Stimulated activated CD8-positive, alpha-beta memory T cell treated with anti-CD3 and anti-CD28 coated beads, Interleukin-4, amount 100 ng/mL, for 24 hours (primary cell): ENCODE results near the gene HS3ST2.
"Not testable (repeated sequence)": the region's sequence is repeated elsewhere in the genome, so short reads cannot be mapped to it uniquely, and the experiment has no call there.

Experiments used
- DNase-seq: peaks from one replicate; pipeline ENCODE4 v3.0.0-alpha.2; 2020; ENCODE audit warnings: low read depth

HS3ST2 gene

GRCh38 chr16:22878955-22879354 is 65.0 kb downstream of the HS3ST2 start:
- no peak for DNase-seq

- no peak for DNase-seq
Observed at GRCh38 chr16:22879466-22879865, 65.5 kb downstream of the HS3ST2 start.

- no peak for DNase-seq
Observed at GRCh38 chr16:22882981-22883380, 69.0 kb downstream of the HS3ST2 start.

- no peak for DNase-seq
Observed at GRCh38 chr16:22885951-22886350, 72.0 kb downstream of the HS3ST2 start.

GRCh38 chr16:22886927-22887326 is 73.0 kb downstream of the HS3ST2 start:
- DNase-seq: no peak

GRCh38 chr16:22887445-22887844 is 73.5 kb downstream of the HS3ST2 start:
- DNase-seq: no peak

GRCh38 chr16:22888791-22889190 is 74.8 kb downstream of the HS3ST2 start:
- no peak for DNase-seq

- no peak for DNase-seq
Observed at GRCh38 chr16:22890976-22891375, 77.0 kb downstream of the HS3ST2 start.

- DNase-seq: no peak
Observed at GRCh38 chr16:22897184-22897583, 83.2 kb downstream of the HS3ST2 start.

- DNase-seq: no peak
Observed at GRCh38 chr16:22898131-22898530, 84.2 kb downstream of the HS3ST2 start.

- peak; percentile 39 for DNase-seq
Observed at GRCh38 chr16:22898874-22899348, 84.9 kb downstream of the HS3ST2 start.

- DNase-seq: not testable (repeated sequence)
Observed at GRCh38 chr16:22899567-22899966, 85.6 kb downstream of the HS3ST2 start.

GRCh38 chr16:22900863-22901262 is 86.9 kb downstream of the HS3ST2 start:
- no peak for DNase-seq

- no peak for DNase-seq
Observed at GRCh38 chr16:22901563-22901962, 87.6 kb downstream of the HS3ST2 start.

- no peak for DNase-seq
Observed at GRCh38 chr16:22903716-22904115, 89.8 kb downstream of the HS3ST2 start.

GRCh38 chr16:22912654-22913053 is 98.7 kb downstream of the HS3ST2 start:
- DNase-seq: no peak

- no peak for DNase-seq
Observed at GRCh38 chr16:22915003-22915402, 101.0 kb downstream of the HS3ST2 start.

GRCh38 chr16:22923491-22923890 is 109.5 kb downstream of the HS3ST2 start:
- no peak for DNase-seq

GRCh38 chr16:22924492-22924891 is 110.5 kb downstream of the HS3ST2 start:
- DNase-seq: no peak

GRCh38 chr16:22926105-22926751 is 112.3 kb downstream of the HS3ST2 start:
- DNase-seq: no peak

GRCh38 chr16:22927306-22927705 is 113.3 kb downstream of the HS3ST2 start:
- DNase-seq: no peak

GRCh38 chr16:22928882-22929435 is 115.0 kb downstream of the HS3ST2 start:
- no peak for DNase-seq

GRCh38 chr16:22929461-22929860 is 115.5 kb downstream of the HS3ST2 start:
- no peak for DNase-seq
